Measurements from ENCODE around the gene EEF2. TPM values are rescaled to one million over a fixed set of nuclear protein-coding genes. Genes with fewer than 3 reads are reported as not detected.
A peak's percentile ranks its signal among the peaks of the same experiment; 100 is the strongest.

Gene EEF2
- total RNA-seq, 1 experiment from 2014 or later: 3,615 TPM

GRCh38 chr19:3980353-3981251 is 4.7 kb downstream of the EEF2 start:
- Histone ChIP-seq H4K5ac (ENCODE audit: insufficient read length, low read depth, low read length) (no peak overlapping the region), H3K27ac (ENCODE audit: insufficient read length, low read depth, low read length) (no peak overlapping the region), H3K23ac (ENCODE audit: insufficient read length, low read depth, low read length) (no peak overlapping the region), H3K14ac (ENCODE audit: insufficient read depth, low read length) (no peak overlapping the region), H3K9me3 (ENCODE audit: control insufficient read depth, low read depth, low read length) (no peaks in the 10 kb centered on the region), H2BK5ac (ENCODE audit: insufficient read length, low read length) (no peak overlapping the region), H3K23me2 (ENCODE audit: insufficient read length, low read depth, low read length, poor library complexity, severe bottlenecking) (peaks cover 11% of the 10 kb centered on the region), H4K8ac (replicated peaks; ENCODE audit: insufficient read length, low read depth, low read length) (no peak overlapping the region), H2BK20ac (ENCODE audit: low read depth, low read length, poor library complexity, severe bottlenecking) (no peak overlapping the region), H3K56ac (ENCODE audit: insufficient read length, low read depth, low read length) (no peak overlapping the region), H3K4ac (ENCODE audit: low read depth, low read length) (no peak overlapping the region), H2BK120ac (ENCODE audit: low read depth, low read length, poor library complexity, severe bottlenecking) (no peak overlapping the region), H3K79me2 (ENCODE audit: insufficient read depth, low read length) (peaks cover 26% of the 10 kb centered on the region), H3K4me1 (ENCODE audit: insufficient read depth, low read length) (no peaks in the 10 kb centered on the region), H3K27me3 (ENCODE audit: insufficient read depth, low read length) (no peaks in the 10 kb centered on the region), H2AFZ (ENCODE audit: low read length) (no peak overlapping the region), H2AK5ac (ENCODE audit: insufficient read length, low read length) (no peak overlapping the region), H2BK15ac (ENCODE audit: low read depth, low read length) (no peak overlapping the region), H3K79me1 (ENCODE audit: insufficient read depth, low read depth, low read length, poor library complexity, severe bottlenecking) (peaks cover 12% of the 10 kb centered on the region), H2BK12ac (ENCODE audit: insufficient read length, low read depth, low read length) (no peak overlapping the region), H4K20me1 (ENCODE audit: control insufficient read depth, insufficient read depth, insufficient read length) (peaks cover 4% of the 10 kb centered on the region), H3T11ph (ENCODE audit: low read length) (no peak overlapping the region), H4K91ac (ENCODE audit: insufficient read length, low read depth, low read length) (no peak overlapping the region), H3K4me2 (ENCODE audit: insufficient read depth, insufficient read length, low read length) (no peak overlapping the region), H3K18ac (ENCODE audit: insufficient read length, low read depth, low read length) (no peak overlapping the region), H3K9ac (ENCODE audit: extremely low read depth, insufficient read length, low read length) (no peak overlapping the region)
- TF ChIP-seq CTCF (conservative IDR thresholded peaks at IDR 0.05): no peak
- Mint-ChIP-seq H3K27me3 (ENCODE audit: low read depth) (peaks cover 6% of the 10 kb centered on the region), H3K4me3 (no peak overlapping the region; a peak in 1 of 5 replicates), H3K27ac (no peak overlapping the region), H3K36me3 (ENCODE audit: insufficient read depth in 1 of 3, low read depth in 3 of 3) (peaks cover 82 to 93% (median 92%) of the 10 kb centered on the region in 3 experiments), H3K9me3 (no peaks in the 10 kb centered on the region; a peak in 1 of 5 replicates), H3K4me1 (peaks cover 24 to 26% of the 10 kb centered on the region in 2 experiments)
- peak; percentile 28 for DNase-seq
- WGBS (ENCODE audit: extremely low coverage, insufficient read length, low lambda C conversion rate): no CpG with 5 or more reads among the region's 31 CpGs

All from H9 (cell line).